Hematopoietic multipotent progenitor cell treated with erythropoietin and hydrocortisone succinate and interleukin-3 and kit ligand, for 4 days (in vitro differentiated cells): Measurements from ENCODE around the gene KRT82.
"Not testable (repeated sequence)": the region's sequence is repeated elsewhere in the genome, so short reads cannot be mapped to it uniquely, and the experiment has no call there.

Experiments used
- DNase-seq: peaks from one replicate; pipeline ENCODE4 v3.0.0-alpha.2; 2015

The KRT82 gene

DNA sequence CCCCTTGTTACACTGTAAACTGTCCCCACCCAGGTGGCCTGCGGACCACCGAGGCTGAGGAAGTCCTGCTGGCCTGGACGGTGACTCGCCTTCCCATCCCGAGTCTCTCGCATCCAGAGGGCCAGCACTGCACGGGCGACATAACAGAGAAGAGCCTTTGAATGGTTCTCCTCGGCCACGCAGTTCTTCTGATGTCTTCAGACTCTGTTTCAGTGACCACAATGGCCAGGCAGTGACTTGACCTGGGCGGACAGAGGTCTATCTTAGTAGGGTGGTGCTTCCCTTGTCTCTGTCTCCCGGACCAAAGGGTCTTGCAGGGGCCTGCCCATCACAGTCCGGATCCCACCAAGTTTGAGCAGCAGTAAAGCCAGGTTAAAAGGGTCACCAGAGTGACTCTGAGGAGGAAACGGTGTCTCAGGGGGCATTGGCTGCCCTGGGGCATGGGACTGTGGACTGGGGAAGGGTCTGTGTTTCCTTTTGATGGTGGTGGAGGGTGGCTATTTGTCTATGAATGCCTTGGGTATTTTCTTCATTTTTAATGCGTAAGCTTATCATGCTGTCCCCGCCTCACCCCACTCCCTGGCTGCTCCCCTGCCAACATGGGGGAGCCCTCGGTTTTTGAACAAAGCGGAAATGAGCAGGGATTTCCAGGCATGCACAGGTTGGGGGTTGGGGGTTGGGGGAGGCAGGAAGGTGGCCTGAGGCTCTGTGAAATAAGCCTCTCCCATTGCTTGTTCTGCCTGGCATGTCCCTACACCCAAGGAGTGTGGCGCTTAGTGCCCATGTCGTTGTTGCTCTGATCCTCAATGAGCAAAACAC lies 49.2 kb downstream of the KRT82 start:
- DNase-seq: no peak

DNA sequence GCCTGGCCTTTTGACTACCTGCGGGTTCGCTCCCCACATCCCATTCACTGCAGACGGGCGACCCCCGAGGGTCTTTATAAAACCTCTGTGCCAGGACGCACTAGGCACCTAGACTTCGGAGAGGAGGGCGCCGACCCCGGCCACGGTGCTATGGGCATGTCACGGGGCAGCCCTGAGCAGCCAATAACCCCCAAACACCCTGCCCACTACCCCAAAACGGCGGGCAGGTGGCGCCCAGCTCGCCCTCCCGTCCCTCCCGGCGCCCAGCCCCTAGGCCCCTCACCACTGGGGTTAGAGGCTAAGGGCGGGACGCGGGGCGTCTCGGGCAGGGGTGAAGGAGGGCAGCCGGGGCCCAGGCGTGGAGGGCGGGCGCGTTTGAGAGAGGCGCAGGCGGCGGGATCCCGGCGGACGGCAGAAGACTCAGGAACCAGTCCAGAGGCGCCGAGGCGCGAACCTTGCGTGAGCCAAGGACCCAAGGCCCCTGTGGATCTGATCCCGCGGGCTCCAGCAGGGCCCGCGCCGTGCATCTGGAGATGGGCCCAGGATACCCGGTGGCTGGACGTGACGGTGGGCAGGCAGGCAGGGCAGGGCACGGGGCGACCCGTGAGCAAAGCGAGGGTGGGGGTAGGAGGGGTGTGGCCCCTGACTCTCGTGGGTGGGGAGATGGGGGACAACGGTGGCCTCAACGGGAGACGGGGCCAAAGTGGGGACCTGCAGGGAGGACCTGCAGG lies 49.9 kb downstream of the KRT82 start:
- DNase-seq: no peak

DNA sequence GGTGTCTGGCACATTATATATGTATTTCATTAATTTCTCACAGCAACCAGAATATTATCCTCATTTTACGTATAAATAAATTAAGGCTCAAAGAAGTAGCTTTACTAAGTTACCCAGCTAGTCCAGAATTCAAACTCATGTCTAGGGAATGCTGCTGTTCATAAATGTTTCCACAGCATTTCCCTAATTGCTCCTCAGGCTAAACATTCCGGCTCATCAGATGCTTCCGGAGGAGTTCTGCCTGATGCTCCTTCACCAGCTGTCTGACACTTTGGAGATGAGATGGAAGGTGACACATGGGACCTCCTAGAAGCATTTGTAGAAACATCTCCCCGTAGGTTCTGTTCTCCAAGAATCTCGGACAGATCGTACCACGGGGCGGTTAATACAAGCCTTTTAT lies 51.0 kb downstream of the KRT82 start:
- no peak for DNase-seq

DNA sequence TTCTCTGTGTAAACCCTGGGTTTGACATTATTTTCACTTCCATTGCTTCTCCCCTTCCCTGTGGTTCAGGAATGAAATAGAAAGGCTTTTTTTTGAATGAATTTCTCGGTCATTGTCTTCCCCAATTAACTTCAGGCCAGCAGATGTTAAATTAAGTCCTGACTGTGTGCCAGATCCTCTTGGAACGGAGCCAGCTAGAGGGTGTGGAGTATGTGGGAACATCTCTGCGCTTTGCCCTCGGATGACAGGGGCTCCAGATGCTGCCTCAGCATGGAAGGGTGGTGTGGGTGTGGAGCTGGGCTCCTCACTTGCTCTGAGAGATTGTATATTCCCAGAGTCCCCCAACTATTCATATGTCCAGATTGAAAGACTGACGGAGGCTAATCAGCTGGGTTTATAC lies 51.9 kb downstream of the KRT82 start:
- DNase-seq: no peak

DNA sequence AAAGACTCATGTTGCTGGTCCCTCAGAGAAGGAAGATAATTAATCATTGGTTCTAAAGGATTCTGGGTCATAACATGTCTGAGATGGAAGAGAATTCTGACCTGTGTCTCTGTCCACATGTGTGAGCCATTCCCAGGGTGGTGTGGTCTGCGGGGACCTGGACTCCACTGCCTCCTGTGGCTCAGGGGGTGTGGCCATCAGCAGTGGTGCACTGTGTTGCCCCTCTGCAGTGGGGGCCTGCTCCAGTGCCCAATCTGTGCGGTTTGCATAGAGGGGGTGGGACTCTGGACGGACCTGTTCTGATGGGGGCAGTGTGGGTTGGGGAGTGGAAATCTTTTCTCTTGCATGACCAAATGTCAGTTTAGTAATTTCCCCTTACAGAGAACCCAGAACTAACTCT lies 52.4 kb downstream of the KRT82 start:
- DNase-seq: no peak

DNA sequence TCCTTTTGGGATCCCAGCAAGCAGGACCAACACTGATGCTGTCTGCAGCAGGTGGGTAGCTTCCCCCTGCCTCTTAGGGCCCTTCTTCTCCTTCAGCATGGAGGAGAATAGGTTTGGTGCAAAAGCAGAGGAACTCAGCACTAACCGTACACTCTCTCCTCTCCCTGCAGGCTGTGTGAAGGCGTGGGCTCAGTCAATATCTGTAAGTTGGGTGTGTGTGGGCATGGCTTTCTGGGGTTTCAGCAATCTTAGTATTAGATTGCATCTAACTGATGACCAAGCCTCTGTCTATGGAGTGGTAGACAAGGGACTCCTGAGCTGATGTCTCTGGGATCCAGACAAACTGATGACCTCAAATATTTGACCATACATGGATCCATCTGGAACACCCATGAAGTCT lies 53.2 kb downstream of the KRT82 start:
- DNase-seq: no peak

DNA sequence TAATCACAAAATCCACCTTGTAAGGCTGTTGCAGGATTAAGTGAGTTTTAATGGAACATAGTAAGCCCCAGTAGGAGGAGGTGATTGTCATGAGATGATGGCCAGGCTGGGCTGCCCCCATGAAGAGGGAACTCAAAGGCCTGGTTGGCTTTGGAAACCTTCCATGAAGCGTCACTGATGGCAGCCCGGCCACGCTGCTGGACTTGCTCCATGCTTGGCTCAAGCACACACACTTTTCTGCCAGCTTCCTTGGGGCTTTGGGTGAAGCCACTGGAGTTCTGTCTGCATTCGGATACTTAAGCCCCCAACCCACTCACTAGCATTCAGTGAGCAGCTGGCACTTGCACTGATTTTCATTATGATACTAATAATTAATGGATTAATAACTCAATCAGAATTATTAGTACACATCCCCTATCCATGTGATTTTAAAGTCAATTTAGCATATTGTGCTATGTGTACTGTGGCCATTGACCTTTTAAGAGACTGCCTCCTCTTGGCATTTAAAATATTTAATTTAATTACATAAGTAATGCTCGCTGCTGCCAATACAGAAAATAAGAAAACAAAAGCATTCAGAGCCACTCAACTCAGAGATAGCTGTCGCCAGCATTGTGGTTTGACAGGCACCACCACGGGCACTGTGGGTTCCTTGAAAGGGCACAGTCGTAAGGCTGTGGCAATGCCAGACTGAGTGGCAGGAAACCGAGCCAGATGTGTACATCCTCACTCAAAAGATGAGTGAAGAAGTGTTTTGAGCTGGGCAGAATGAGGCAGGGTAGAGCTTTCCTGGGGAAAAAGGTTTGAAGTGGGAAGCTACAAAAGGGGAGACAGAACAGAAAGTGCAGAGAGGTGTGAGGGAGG lies 54.7 kb downstream of the KRT82 start:
- peak; percentile 69 for DNase-seq

DNA sequence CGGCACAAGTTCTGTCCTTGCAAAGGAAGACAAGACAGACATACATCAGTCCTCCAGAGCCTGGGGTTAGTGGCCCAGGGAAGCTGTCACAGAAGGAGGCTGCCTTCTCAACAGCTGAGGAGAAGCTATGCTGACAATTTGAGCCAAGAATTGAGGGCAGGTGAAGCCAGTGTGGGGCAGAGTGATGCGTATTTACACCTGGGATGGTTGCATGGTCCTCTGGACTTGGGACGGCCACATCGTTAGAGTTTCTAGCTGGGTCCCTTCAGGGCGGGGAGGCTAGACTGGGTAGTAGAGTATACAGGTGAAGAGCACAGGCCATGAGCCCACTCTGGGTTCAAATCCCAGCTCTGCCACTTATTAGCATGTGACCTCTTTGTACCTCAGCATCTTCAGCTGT lies 55.3 kb downstream of the KRT82 start:
- DNase-seq: no peak

DNA sequence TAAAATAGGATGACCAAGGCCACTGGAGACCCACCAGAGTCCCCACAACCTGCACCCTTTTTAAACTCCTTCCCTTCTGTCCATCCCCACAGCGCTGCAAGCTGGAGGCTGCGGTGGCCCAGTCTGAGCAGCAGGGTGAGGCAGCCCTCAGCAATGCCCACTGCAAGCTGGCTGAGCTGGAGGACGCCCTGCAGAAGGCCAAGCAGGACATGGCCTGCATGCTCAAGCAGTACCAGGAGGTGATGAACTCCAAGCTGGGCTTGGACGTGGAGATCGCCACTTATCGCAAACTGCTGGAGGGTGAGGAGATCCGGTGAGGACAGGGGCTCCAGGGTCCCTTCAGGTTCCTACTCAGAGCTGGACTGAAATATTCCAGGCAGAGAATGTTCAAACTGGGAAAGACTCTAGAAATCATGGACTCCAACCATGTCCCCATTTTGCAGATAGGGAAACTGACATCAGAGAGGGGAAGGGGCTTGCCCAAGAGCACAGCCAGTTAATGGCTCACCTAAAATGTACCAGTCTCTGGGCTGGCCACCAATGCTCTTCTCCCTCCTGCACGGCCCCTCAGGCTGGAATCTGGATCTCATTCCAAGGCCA lies 56.0 kb downstream of the KRT82 start:
- no peak for DNase-seq

DNA sequence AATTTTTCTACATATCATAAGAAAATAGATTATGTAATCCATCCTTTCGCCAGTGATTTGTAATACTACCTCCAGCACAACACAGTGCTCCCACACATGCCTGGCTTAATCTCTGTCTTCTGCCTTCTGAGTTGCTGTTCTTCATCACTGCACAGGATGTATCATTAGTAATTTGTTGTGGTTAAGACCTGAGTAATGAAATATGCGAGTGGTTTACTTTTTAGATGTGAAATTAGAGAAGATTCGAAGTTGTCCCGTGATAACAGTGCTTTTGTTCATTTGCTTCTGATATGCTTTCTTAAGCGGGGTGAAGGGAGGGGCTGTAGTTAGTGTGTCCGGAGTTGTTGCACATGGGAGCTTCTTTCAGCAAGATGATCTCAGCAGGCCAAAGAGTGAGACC lies 56.9 kb downstream of the KRT82 start:
- DNase-seq: no peak

DNA sequence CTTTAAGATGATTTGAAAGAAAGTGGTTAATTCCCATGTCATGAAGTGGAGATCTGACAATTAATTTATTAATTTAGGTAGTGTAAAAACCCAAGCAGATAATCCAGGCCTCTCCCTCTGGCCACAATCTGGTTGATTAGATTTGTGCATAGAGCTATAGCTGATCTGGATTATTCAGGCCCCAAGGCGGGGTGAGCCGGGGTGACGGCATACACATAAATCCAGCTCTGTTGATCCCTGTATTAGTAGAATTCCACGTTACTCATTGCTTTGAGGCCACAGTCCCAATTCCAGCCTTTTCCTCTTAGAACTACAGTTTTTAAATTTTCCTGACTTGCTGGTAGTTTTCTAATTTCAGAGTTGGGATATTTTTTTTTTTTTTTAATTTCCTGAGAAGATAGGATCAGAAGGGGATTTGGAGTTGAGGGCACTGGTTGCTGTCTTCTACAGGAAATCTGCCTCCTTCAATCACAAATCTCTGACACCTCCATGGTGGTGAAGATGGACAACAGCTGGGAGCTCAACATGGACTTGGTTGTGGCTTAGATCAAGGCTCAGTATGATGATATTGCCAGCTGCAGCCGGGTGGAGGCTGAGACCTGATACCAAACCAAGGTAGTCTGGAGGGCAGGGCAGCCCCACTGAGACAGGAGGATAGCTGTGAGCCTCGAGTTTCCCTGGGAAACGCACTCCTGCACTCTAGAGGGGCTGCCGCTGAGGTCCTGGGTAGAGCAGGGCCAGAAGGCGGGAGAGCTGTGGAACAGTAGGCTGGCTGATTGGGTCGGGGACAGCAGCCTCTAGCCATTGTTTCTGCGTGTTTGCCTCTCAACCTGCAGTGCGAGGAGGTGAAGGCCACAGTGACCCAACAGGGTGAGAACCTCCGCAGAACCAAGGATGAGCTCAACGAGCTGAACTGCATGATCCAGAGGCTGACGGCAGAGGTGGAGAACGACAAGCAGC lies 58.3 kb downstream of the KRT82 start:
- DNase-seq: no peak

DNA sequence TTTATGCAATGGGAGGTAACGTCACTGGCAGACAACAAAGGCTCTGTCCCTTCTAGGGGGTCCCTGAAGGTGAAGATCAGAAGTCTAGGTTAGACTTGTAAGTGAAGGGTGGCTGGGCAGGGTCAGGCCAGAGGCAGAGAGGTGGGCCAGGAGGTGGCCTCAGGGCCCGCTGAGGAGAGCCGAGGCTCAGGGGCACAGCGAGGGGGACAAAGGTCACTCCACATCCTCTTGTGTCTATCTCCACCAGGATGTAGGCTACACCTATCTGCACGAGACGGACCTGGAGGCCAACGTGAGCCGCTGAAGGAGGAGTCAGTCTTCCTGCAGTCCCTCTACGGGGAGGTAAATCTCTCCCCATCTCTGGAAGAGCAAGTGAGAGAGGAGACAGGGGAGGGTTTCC lies 59.1 kb downstream of the KRT82 start:
- DNase-seq: no peak

DNA sequence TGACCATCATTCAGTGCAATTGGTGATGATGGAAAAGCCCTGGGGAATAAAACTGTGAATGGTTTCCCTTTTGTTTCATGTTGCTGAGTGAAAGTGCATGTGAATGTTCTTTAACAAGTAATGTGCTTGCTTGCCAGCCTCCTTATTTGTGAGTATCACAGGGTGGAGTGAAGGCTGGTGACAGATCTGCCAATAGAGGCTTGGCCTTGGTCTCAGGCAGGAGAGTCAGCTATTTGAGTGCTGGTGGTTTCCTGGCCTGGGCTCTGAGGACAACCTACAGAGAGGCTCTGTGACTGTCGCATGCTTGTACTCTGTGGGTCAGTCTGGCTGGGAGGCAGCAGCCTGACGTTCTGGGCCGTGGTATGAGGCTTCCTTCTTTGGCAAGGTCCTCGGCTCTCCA lies 59.5 kb downstream of the KRT82 start:
- no peak for DNase-seq

DNA sequence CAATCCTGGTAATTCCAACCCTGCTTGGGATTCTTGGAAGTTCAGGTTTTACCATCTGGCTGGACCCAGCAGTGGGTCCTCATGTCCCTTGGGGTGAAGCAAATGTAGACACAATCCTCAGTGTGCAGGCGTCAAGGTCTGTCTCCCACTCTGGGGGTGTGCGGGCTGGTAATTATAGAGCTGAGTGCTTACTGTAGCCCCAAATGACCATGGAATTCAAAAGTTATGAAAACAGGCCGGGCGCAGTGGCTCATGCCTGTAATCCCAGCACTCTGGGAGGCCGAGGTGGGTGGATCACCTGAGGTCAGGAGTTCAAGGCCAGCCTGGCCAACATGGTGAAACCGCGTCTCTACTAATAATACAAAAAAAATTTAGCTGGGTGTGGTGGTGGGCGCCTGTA lies 61.1 kb downstream of the KRT82 start:
- DNase-seq: not testable (repeated sequence)

DNA sequence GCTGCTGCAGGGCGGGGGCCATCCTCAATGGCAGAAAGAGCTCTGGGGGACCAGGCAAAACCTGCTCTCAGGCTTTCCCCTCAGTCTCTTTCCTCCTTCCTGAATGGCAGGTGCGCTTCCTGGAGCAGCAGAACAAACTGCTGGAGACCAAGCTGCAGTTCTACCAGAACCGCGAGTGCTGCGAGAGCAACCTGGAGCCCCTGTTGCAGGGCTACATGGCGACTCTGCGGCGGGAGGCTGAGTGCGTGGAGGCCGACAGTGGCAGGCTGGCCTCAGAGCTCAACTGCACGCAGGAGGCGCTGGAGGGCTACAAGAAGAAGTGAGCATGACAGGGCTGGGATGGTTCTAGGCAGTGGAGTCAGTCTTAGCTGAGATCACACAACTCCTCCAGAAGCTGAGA lies 62.0 kb downstream of the KRT82 start:
- no peak for DNase-seq
